ENCODE measurements around the gene CCL19.

CCL19 gene

GRCh38 chr9:34664281-34665066, 26.6 kb downstream of the CCL19 start:
- DNase-seq = peak; percentile 45 to 64 (median 54)
- Histone ChIP-seq H3K4me1 (ENCODE audit: control insufficient read depth, insufficient read depth, low read length, poor library complexity, severe bottlenecking) (peaks cover 44% of the 10 kb centered on the region), H3K27ac (ENCODE audit: insufficient read depth, low read length, poor library complexity, severe bottlenecking) (peak overlapping the region; percentile 72), H3K4me3 (ENCODE audit: insufficient read depth, low read depth, low read length, poor library complexity, severe bottlenecking) (peak overlapping the region; percentile 53), H3K36me3 (ENCODE audit: control insufficient read depth, insufficient read depth, low read length) (peaks cover 12% of the 10 kb centered on the region), H3K9me3 (ENCODE audit: control insufficient read depth, low read length) (no peaks in the 10 kb centered on the region), H3K27me3 (replicated peaks; ENCODE audit: control insufficient read depth, insufficient read depth, low read length, poor library complexity, severe bottlenecking) (no peaks in the 10 kb centered on the region)

DNA sequence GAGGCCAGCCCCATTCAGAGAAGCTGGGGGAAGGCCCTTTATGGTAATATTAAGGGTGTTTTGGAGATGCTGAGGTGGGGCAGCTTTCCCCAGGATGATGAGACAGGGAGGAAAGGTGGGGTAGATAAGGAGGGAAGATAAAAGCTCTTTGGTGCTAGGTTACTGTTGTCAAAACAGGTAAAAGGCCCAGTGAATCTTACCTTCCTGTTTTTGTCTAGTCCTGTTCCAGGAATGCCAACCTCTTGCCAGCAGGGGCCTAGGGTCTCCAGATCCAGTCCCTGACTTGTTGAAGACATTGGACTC, 27.8 kb downstream of the CCL19 start:
- no peak overlapping the region for H3K4me3 ChIP-seq (ENCODE audit: insufficient read depth, low read depth, low read length, poor library complexity, severe bottlenecking)
- peak in 2 of 3 donors; percentile 9 to 24 for DNase-seq
- H3K4me1 ChIP-seq (ENCODE audit: control insufficient read depth, insufficient read depth, low read length, poor library complexity, severe bottlenecking) = peaks cover 44% of the 10 kb centered on the region
- peaks cover 12% of the 10 kb centered on the region for H3K36me3 ChIP-seq (ENCODE audit: control insufficient read depth, insufficient read depth, low read length)
- H3K27me3 ChIP-seq (replicated peaks; ENCODE audit: control insufficient read depth, insufficient read depth, low read length, poor library complexity, severe bottlenecking) = no peaks in the 10 kb centered on the region
- H3K27ac ChIP-seq (ENCODE audit: insufficient read depth, low read length, poor library complexity, severe bottlenecking) = peak overlapping the region; percentile 72
- no peaks in the 10 kb centered on the region for H3K9me3 ChIP-seq (ENCODE audit: control insufficient read depth, low read length)

DNA sequence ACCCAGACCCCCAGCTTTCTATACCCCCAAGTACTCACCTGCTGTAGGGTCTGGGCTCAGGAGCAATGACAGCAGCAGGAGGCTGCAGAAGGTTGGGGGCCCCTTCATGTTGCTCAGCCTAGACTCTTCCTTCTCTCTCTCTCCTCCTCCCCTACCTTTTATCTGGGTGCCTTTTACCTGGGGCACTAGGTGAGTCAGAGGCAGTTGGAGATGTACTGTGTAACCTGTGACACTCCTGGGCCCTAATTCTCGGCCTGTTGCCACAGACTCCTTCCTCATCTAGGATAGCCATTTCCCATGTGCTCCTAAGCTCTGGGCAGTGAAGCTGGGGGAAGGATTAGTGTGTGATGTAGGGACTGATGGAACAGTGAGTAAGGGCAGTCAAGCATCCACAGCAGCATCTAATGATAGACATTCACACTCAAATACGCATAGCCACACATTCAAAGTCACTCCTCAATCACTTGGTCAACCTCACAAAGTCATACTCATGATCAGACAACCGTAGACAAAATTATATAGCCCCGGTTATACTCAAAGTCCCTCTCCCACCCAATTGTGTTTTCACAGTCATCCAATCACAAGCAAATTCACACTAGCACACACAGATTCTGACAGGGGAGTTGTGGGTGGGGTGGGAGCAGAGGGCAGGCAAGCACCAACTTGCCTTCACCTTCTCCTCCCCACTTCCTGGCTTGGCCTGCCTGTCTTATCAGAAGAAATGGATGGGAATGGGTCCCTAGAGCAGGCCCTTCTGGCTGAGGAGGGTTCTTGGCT, 28.4 kb downstream of the CCL19 start, which contains the start of gene CCL27:
TSS of gene CCL27 (minus strand) at position 132 of the 777 bp plus-strand sequence. CDS start at position 108, 24 bp downstream.
- Histone ChIP-seq H3K4me3 (ENCODE audit: insufficient read depth, low read depth, low read length, poor library complexity, severe bottlenecking) (no peak within 1 kb of the TSS), H3K36me3 (ENCODE audit: control insufficient read depth, insufficient read depth, low read length) (peaks cover 12% of the 10 kb centered on the region)

GRCh38 chr9:34659592-34660253, 31.4 kb downstream of the CCL19 start:
- Histone ChIP-seq H3K4me1 (ENCODE audit: control insufficient read depth, insufficient read depth, low read length, poor library complexity, severe bottlenecking) (peaks cover 37% of the 10 kb centered on the region), H3K27ac (ENCODE audit: insufficient read depth, low read length, poor library complexity, severe bottlenecking) (no peak overlapping the region), H3K9me3 (ENCODE audit: control insufficient read depth, low read length) (no peaks in the 10 kb centered on the region), H3K4me3 (ENCODE audit: insufficient read depth, low read depth, low read length, poor library complexity, severe bottlenecking) (no peak overlapping the region), H3K36me3 (ENCODE audit: control insufficient read depth, insufficient read depth, low read length) (peaks cover 12% of the 10 kb centered on the region), H3K27me3 (replicated peaks; ENCODE audit: control insufficient read depth, insufficient read depth, low read length, poor library complexity, severe bottlenecking) (no peaks in the 10 kb centered on the region)
- DNase-seq = no peak

More for the DNA sequence above, 28.4 kb downstream of the CCL19 start, which contains the start of gene CCL27:
- no peak for DNase-seq
- H3K4me1 ChIP-seq (ENCODE audit: control insufficient read depth, insufficient read depth, low read length, poor library complexity, severe bottlenecking) = peaks cover 44% of the 10 kb centered on the region
- H3K9me3 ChIP-seq (ENCODE audit: control insufficient read depth, low read length) = no peaks in the 10 kb centered on the region
- H3K27ac ChIP-seq (ENCODE audit: insufficient read depth, low read length, poor library complexity, severe bottlenecking) = peak within 1 kb of the TSS; percentile 72
- no peaks in the 10 kb centered on the region for H3K27me3 ChIP-seq (replicated peaks; ENCODE audit: control insufficient read depth, insufficient read depth, low read length, poor library complexity, severe bottlenecking)

GRCh38 chr9:34658461-34658860, 32.6 kb downstream of the CCL19 start:
- Histone ChIP-seq H3K36me3 (ENCODE audit: control insufficient read depth, insufficient read depth, low read length) (peaks cover 12% of the 10 kb centered on the region), H3K27ac (ENCODE audit: insufficient read depth, low read length, poor library complexity, severe bottlenecking) (no peak overlapping the region), H3K27me3 (replicated peaks; ENCODE audit: control insufficient read depth, insufficient read depth, low read length, poor library complexity, severe bottlenecking) (no peaks in the 10 kb centered on the region), H3K9me3 (ENCODE audit: control insufficient read depth, low read length) (no peaks in the 10 kb centered on the region), H3K4me3 (ENCODE audit: insufficient read depth, low read depth, low read length, poor library complexity, severe bottlenecking) (no peak overlapping the region), H3K4me1 (ENCODE audit: control insufficient read depth, insufficient read depth, low read length, poor library complexity, severe bottlenecking) (peaks cover 25% of the 10 kb centered on the region)
- no peak for DNase-seq

GRCh38 chr9:34656992-34657391, 34.1 kb downstream of the CCL19 start:
- H3K27me3 ChIP-seq (replicated peaks; ENCODE audit: control insufficient read depth, insufficient read depth, low read length, poor library complexity, severe bottlenecking) = no peaks in the 10 kb centered on the region
- H3K4me1 ChIP-seq (ENCODE audit: control insufficient read depth, insufficient read depth, low read length, poor library complexity, severe bottlenecking) = peaks cover 21% of the 10 kb centered on the region
- H3K9me3 ChIP-seq (ENCODE audit: control insufficient read depth, low read length) = no peaks in the 10 kb centered on the region
- no peak overlapping the region for H3K27ac ChIP-seq (ENCODE audit: insufficient read depth, low read length, poor library complexity, severe bottlenecking)
- H3K36me3 ChIP-seq (ENCODE audit: control insufficient read depth, insufficient read depth, low read length) = peaks cover 12% of the 10 kb centered on the region
- no peak for DNase-seq
- H3K4me3 ChIP-seq (ENCODE audit: insufficient read depth, low read depth, low read length, poor library complexity, severe bottlenecking) = no peak overlapping the region

DNA sequence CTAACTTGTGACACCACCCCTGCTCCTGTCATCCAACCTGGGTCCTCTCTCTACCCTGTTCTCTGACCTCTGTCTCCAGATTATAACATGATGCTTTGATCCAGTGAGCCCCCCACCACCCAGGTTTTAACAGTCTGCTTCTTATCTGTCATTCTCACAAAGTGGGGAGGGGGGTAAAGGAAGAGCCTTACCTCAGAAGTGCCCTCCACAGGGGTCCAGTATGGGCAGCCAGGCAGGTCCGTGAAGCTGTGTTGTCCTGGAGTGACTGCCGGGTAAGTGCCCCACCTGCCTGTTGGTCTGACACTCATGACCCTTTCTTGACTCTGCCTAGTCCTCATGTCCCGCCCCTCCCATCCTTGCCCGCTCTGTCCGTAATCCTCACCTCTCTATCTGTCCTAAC, 35.7 kb downstream of the CCL19 start:
- no peak overlapping the region for H3K27ac ChIP-seq (ENCODE audit: insufficient read depth, low read length, poor library complexity, severe bottlenecking)
- H3K4me1 ChIP-seq (ENCODE audit: control insufficient read depth, insufficient read depth, low read length, poor library complexity, severe bottlenecking) = peaks cover 11% of the 10 kb centered on the region
- no peak for DNase-seq
- H3K27me3 ChIP-seq (replicated peaks; ENCODE audit: control insufficient read depth, insufficient read depth, low read length, poor library complexity, severe bottlenecking) = no peaks in the 10 kb centered on the region
- H3K9me3 ChIP-seq (ENCODE audit: control insufficient read depth, low read length) = no peaks in the 10 kb centered on the region
- no peak overlapping the region for H3K4me3 ChIP-seq (ENCODE audit: insufficient read depth, low read depth, low read length, poor library complexity, severe bottlenecking)
- peaks cover 18% of the 10 kb centered on the region for H3K36me3 ChIP-seq (ENCODE audit: control insufficient read depth, insufficient read depth, low read length)

GRCh38 chr9:34654323-34655051, 36.6 kb downstream of the CCL19 start:
- Histone ChIP-seq H3K9me3 (ENCODE audit: control insufficient read depth, low read length) (no peaks in the 10 kb centered on the region), H3K27ac (ENCODE audit: insufficient read depth, low read length, poor library complexity, severe bottlenecking) (no peak overlapping the region), H3K27me3 (replicated peaks; ENCODE audit: control insufficient read depth, insufficient read depth, low read length, poor library complexity, severe bottlenecking) (no peaks in the 10 kb centered on the region), H3K4me3 (ENCODE audit: insufficient read depth, low read depth, low read length, poor library complexity, severe bottlenecking) (no peak overlapping the region), H3K4me1 (ENCODE audit: control insufficient read depth, insufficient read depth, low read length, poor library complexity, severe bottlenecking) (peaks cover 11% of the 10 kb centered on the region), H3K36me3 (ENCODE audit: control insufficient read depth, insufficient read depth, low read length) (peaks cover 18% of the 10 kb centered on the region)
- no peak for DNase-seq

- no peaks in the 10 kb centered on the region for H3K9me3 ChIP-seq (ENCODE audit: control insufficient read depth, low read length)
- DNase-seq = no peak
- H3K4me1 ChIP-seq (ENCODE audit: control insufficient read depth, insufficient read depth, low read length, poor library complexity, severe bottlenecking) = peaks cover 16% of the 10 kb centered on the region
Observed at GRCh38 chr9:34653151-34654072, 37.7 kb downstream of the CCL19 start.

More at GRCh38 chr9:34653151-34654072, 37.7 kb downstream of the CCL19 start:
- peaks cover 29% of the 10 kb centered on the region for H3K36me3 ChIP-seq (ENCODE audit: control insufficient read depth, insufficient read depth, low read length)
- no peak overlapping the region for H3K27ac ChIP-seq (ENCODE audit: insufficient read depth, low read length, poor library complexity, severe bottlenecking)
- H3K27me3 ChIP-seq (replicated peaks; ENCODE audit: control insufficient read depth, insufficient read depth, low read length, poor library complexity, severe bottlenecking) = no peaks in the 10 kb centered on the region
- H3K4me3 ChIP-seq (ENCODE audit: insufficient read depth, low read depth, low read length, poor library complexity, severe bottlenecking) = no peak overlapping the region

Measured in effector memory CD4-positive, alpha-beta T cell (primary cell).